Measurements from ENCODE around the gene SATB2.

The SATB2 gene

GRCh38 chr2:199257261-199258224 lies 200.2 kb downstream of the SATB2 start:
- no peak for DNase-seq (ENCODE audit: low spot score)

GRCh38 chr2:199230091-199230490 lies 227.6 kb downstream of the SATB2 start:
- no peak for DNase-seq (ENCODE audit: low spot score)

GRCh38 chr2:199228887-199229819 lies 228.6 kb downstream of the SATB2 start:
- DNase-seq (ENCODE audit: low spot score): peak; percentile 90

GRCh38 chr2:199223791-199224190 lies 233.9 kb downstream of the SATB2 start:
- DNase-seq (ENCODE audit: low spot score): no peak

GRCh38 chr2:199220920-199221319 lies 236.8 kb downstream of the SATB2 start:
- DNase-seq (ENCODE audit: low spot score): no peak

GRCh38 chr2:199219551-199219950 lies 238.2 kb downstream of the SATB2 start:
- no peak for DNase-seq (ENCODE audit: low spot score)

Data from GM03348 (cell line).